Measurements from ENCODE around the gene GRID1.
A peak's percentile ranks its signal among the peaks of the same experiment; 100 is the strongest.

GRID1 gene

GRCh38 chr10:85603151-85603940 is 763.2 kb downstream of the GRID1 start:
- DNase-seq (ENCODE audit: low read depth, low spot score), result no peak

- DNase-seq (ENCODE audit: low read depth, low spot score), result no peak
Measured at GRCh38 chr10:85602713-85603112, 763.9 kb downstream of the GRID1 start.

GRCh38 chr10:85602306-85602705 is 764.3 kb downstream of the GRID1 start:
- DNase-seq (ENCODE audit: low read depth, low spot score), result no peak

GRCh38 chr10:85601526-85601925 is 765.1 kb downstream of the GRID1 start:
- peak; percentile 6 for DNase-seq (ENCODE audit: low read depth, low spot score)

GRCh38 chr10:85600744-85601081 is 765.9 kb downstream of the GRID1 start:
- peak; percentile 43 for DNase-seq (ENCODE audit: low read depth, low spot score)

GRCh38 chr10:85600026-85600743 is 766.4 kb downstream of the GRID1 start:
- DNase-seq (ENCODE audit: low read depth, low spot score), result no peak

GRCh38 chr10:85599081-85599480 is 767.5 kb downstream of the GRID1 start:
- no peak for DNase-seq (ENCODE audit: low read depth, low spot score)

- DNase-seq (ENCODE audit: low read depth, low spot score), result no peak
Measured at GRCh38 chr10:85598646-85599045, 767.9 kb downstream of the GRID1 start.

GRCh38 chr10:85597006-85597405 is 769.6 kb downstream of the GRID1 start:
- no peak for DNase-seq (ENCODE audit: low read depth, low spot score)

- no peak for DNase-seq (ENCODE audit: low read depth, low spot score)
Measured at GRCh38 chr10:85596389-85596788, 770.2 kb downstream of the GRID1 start.

GRCh38 chr10:85594239-85594638 is 772.4 kb downstream of the GRID1 start:
- peak; percentile 12 for DNase-seq (ENCODE audit: low read depth, low spot score)

- no peak for DNase-seq (ENCODE audit: low read depth, low spot score)
Measured at GRCh38 chr10:85593226-85593772, 773.3 kb downstream of the GRID1 start.

- DNase-seq (ENCODE audit: low read depth, low spot score), result no peak
Measured at GRCh38 chr10:85581371-85581770, 785.2 kb downstream of the GRID1 start.

GRCh38 chr10:85580585-85580984 is 786.0 kb downstream of the GRID1 start:
- no peak for DNase-seq (ENCODE audit: low read depth, low spot score)

GRCh38 chr10:85578860-85579259 is 787.7 kb downstream of the GRID1 start:
- DNase-seq (ENCODE audit: low read depth, low spot score), result no peak

- DNase-seq (ENCODE audit: low read depth, low spot score), result no peak
Measured at GRCh38 chr10:85575441-85575840, 791.2 kb downstream of the GRID1 start.

GRCh38 chr10:85570871-85571270 is 795.7 kb downstream of the GRID1 start:
- DNase-seq (ENCODE audit: low read depth, low spot score), result no peak

- DNase-seq (ENCODE audit: low read depth, low spot score), result no peak
Measured at GRCh38 chr10:85565381-85565780, 801.2 kb downstream of the GRID1 start.

GRCh38 chr10:85558533-85558932 is 808.1 kb downstream of the GRID1 start:
- DNase-seq (ENCODE audit: low read depth, low spot score), result no peak

GRCh38 chr10:85557706-85558105 is 808.9 kb downstream of the GRID1 start:
- no peak for DNase-seq (ENCODE audit: low read depth, low spot score)

- no peak for DNase-seq (ENCODE audit: low read depth, low spot score)
Measured at GRCh38 chr10:85557077-85557476, 809.5 kb downstream of the GRID1 start.

Measured in ELF-1 (cell line).